Inferior parietal cortex (tissue), 1 donor: ENCODE measurements around the gene INPP4B.
"Not testable (repeated sequence)": the region's sequence is repeated elsewhere in the genome, so short reads cannot be mapped to it uniquely, and the experiment has no call there.

Experiments used
- DNase-seq: peaks from one replicate; pipeline ENCODE4 v3.0.0-alpha.2; 2016; ENCODE audit errors: extremely low spot score

Gene INPP4B

DNA sequence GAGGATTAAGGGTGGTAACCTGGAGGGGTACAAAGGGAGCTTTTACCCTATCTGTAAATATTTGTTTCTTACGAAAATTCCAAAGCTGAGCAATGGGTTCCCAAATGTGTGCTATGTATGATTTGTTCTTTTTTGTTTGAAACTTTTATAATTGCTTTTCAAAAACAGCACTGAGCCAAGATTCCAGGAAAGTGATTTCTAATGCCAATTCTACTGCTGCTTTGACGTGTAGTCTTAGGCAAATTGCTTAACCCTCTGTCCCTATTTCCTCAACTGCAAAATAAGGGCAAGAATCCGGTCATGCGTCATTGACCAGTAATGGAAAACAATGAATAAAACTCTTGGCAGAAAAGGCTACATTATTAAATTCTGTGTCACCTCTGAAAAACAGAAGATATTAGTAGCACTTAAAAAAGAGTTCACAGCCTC lies 755.0 kb downstream of the INPP4B start:
- DNase-seq, result no peak

DNA sequence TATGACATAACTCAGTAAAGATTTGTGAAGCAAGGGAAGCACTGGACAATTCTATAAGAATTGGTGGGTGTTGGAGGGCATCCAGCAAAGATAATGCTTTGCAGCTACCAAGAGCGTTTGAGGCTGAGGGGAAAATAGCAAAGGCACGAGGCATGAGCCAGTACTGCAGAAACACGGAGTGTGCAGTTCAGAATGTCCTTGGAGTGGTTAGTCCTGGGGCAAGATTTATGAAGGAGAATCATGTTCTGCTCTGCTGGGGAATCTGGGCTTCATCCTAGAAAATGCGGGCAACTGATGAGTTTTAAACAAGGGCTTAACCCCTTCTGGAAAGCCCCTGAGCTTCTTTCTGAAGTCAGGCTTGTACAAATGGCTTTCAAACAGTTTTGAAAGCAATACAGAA lies 757.2 kb downstream of the INPP4B start:
- DNase-seq, result no peak

DNA sequence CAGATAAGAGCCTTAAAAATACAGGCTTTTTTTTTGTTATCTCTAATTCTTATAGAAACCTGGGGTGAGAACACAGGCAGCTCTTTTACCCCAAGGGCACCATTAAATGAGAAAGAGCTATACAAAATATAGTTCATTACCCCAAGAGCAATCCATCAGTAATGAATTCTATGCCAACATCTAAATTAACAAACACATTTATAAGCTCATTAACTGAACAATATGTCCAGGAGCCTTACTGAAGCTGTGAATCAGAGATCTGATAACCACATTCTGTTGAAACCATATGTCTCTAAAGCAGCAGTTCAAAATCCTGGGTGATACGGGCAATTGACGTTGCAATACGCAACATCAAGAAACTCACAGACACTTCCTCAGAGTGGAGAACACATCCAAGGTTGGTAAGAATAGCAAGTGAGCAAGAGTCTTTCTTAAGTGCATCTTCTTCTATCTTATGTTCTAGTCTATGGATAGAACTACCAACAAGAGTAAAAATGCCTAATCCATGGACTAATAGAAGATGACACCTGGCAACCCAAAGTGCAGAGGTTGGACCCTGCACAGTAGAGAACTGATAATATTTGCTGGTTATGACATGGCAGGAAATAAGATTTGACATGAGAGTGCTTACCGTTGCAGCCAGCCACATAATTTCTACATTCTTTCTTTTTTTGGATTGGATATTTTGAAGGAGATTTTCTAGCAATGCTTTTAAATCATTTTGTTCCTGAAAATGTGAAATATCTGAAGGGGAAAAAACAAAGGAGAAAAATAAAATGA lies 760.4 kb downstream of the INPP4B start:
- DNase-seq, result no peak

DNA sequence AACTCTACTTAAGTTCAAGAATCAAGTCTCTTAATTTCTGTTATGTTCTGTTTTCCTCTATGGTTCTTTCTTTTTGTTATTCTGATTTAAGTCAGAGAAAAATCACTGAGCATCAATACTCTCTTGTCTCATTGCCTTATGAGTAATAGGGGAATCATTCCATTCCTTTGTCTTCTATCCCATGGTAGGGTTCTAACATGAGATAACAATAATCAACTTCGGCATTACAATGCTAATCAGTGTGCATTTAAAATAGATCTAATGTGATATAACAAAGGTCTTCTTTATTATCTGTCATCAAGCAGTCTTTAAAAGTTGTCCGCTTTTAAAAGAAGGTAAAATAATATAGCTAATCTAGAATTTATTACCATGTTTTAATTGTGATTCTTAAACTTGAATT lies 762.8 kb downstream of the INPP4B start:
- DNase-seq, result no peak

DNA sequence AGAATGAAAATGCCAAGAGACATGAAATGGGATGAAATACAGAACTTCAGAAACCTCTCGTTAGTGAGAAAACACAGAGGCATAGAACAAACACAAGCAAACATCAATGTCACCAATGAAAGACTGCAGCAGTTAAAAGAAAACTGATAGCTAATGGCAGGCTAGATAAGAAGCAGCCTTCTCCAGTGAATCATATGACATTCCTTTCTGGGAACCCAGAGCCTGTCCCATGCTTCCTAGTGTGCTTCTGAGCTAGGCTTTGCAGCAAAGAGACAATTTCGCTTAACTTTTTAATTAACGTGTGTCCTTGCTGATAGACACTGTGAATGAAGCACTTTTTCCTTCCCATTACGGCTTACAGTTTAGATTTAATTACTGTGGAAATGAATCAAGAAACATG lies 765.1 kb downstream of the INPP4B start:
- DNase-seq, result no peak

DNA sequence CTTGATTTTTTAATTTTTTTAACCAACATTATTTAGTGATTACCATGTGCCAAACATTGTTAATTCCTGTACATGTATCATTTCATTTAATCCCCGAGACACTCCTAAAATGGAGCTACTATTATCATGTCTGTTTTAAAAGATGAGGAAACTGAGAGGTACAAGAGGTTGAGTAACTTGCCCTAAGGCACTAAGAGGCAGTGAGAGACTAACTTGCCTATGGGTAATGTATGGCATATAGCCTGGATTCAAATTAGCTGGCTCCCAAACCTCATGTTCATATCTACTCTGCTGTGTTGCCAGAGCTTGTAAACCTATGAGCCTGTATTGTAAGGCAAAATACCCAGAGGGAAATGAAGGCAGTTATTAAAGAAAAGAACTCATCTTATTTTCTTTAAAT lies 766.1 kb downstream of the INPP4B start:
- DNase-seq, result no peak

DNA sequence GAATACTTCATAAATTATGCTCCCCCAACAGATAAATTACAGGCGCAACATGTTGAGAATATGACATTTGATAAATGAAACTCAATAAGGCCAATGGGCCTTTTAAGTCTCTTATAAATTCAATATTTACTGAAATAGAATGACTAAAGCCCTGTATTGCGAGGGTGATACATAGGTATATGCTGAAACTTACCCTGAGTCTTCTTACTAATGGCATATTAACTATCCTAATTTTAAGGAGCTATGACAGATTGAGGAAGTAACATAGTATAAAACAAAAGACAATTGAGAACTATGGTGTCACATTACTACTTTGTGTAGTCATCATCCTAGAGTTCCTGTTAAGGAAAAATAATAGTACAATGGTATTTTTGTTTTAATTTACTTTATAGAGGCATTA lies 769.1 kb downstream of the INPP4B start:
- no peak for DNase-seq

DNA sequence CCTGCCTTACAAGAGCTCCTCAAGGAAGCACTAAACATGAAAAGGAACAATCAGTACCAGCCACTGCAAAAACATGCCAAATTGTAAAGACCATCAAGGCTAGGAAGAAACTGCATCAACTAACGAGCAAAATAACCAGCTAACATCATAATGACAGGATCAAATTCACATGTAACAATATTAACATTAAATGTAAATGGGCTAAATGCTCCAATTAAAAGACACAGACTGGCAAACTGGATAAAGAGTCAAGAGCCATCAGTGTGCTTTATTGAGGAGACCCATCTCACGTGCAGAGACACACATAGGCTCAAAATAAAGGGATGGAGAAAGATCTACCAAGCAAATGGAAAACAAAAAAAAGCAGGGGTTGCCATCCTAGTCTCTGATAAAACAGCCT lies 777.8 kb downstream of the INPP4B start:
- DNase-seq, result not testable (repeated sequence)

DNA sequence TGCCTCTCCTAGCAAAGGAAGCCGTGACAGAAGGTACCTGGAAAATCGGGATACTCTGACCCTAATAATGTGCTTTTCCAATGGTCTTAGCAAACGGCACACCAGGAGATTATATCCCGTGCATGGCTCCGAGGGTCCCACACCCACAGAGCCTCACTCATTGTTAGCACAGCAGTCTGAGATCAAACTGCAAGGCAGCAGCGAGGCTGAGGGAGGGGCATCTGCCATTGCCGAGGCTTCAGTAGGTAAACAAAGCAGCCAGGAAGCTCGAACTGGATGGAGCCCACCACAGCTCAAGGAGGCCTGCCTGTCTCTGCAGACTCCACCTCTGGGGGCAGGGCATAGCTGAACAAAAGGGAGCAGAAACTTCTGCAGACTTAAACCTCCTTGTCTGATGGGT lies 779.5 kb downstream of the INPP4B start:
- not testable (repeated sequence) for DNase-seq

DNA sequence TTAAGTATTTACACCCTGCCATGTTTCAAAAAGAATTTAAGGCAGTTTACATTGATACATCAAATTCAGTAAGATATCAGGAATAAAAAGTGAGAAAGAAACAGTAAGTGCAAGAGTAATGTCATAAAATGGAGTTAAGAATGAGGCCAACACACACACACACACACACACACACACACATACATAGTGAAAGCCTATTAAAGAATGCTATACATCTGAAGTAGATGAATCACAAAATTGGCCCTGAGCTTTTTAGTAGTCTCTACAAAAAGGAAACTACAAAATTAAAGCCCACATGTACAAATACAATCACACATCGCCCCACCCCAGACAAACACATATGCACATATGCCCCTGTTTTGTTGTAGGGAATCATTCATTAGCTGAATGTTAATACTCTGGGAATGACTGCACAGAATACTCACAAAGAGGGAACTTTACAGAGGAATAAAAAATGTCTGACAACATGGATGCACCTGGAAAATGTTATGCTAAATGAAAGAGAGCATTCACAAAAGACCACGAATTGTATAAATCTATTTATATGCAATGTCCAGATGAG lies 780.9 kb downstream of the INPP4B start:
- no peak for DNase-seq

DNA sequence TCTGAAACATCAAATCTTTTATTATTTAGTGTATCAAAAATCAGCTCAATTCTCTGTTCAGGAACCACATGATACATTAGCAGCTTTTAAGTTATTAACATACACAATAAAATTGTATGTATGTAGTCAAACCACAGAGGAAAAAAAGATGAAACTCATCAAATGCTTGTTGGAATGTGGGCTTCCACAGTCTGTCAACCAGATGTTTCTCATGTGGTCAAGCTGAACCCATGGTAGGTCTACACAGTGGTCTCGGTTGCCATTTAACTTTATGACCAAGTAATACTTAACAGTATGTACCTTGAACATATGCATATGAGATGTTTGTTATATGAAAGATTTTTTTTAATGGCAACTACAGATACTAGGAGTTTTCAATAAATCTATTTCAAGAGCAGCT lies 781.9 kb downstream of the INPP4B start:
- DNase-seq, result no peak

DNA sequence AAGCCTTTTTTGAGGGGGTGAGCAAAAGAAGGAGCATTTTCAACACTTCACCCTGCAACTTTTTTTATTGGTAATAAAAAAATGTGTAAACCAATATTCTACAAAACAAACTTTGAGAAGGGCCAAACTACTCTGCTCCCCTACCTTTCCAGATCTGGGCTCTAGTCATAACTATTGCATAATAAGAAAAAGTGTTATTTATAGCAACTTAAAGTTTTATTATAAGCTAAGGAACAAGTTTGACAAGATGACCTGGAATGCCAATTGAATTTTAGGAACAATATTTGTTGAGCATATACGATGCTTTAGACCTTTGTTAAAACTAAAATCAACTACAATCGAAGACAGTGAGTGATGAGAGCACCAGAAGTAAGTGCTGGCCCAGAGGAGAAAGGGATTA lies 800.1 kb downstream of the INPP4B start:
- no peak for DNase-seq

DNA sequence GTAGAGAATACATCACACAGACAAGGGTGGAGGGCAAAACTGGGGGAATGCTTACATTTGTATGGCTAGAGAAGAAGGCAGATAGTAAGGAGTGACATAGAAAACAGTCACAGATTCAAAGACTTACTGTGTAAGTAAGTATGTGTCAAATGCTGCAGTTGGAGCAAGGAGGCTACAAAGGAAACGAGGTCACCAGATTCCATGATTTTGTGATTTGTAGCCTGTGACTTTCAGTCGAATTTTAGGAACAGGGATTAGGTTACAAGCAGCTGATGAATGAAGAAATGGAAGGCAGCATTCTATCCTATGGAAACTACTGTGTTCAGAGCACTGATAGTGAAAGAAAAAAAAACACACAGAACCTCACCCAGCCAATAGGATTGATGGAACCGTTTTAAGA lies 801.8 kb downstream of the INPP4B start:
- DNase-seq, result no peak

DNA sequence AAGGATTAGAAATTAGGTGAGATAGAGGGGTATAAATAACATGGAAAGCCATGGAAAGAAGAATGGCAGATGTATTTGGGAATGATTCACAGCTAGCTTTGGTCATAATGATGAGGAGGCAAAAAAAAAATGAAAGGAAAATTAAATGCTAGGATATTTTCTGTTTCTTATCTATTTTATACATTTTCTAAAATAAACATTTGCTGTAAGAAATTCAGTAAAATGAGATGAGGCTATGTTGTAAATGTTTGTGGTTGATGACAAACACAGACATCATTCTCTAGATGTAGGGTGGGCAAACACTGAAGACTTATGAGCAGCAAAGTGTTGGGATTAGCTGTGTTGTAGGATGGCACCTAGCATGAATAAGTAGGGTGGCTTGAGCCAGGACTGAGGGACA lies 802.6 kb downstream of the INPP4B start:
- no peak for DNase-seq

DNA sequence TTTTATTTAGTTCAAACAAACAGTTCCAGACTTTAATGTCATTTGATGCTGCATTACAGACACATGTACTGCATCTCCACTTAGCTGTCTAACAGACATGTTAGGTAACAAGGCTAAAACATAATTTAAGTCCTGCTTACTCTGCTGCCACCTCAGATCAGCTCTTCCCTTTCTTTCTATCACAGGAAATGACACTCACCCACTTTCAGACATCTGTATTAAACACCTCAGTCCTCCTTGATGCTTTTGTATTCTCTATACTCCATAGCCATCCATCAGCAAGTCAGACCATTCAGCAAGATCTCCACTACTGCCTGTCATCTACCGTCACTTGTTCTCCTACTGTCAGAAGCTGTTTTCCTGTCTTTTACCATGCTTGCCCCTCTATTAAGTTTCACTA lies 804.3 kb downstream of the INPP4B start:
- no peak for DNase-seq

DNA sequence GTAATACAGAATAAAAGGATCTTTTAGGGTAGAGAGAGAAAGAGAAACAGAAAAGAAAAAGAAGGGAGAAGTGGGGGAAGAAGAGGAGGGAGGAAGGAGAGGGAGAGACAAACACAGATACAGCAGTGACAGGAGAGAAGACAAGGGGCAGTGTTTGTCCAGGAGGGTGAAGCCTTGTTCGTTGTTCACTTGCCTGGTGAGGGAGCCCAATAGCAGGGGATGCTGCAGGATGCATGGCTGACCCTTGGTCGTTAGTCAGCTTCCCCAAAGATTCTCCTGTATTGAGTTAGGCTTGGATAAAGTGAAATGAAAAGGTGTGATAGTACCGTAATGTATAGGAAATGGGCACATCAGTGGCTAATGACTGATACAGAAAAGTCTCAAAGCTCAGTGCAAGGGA lies 806.1 kb downstream of the INPP4B start:
- DNase-seq, result no peak

DNA sequence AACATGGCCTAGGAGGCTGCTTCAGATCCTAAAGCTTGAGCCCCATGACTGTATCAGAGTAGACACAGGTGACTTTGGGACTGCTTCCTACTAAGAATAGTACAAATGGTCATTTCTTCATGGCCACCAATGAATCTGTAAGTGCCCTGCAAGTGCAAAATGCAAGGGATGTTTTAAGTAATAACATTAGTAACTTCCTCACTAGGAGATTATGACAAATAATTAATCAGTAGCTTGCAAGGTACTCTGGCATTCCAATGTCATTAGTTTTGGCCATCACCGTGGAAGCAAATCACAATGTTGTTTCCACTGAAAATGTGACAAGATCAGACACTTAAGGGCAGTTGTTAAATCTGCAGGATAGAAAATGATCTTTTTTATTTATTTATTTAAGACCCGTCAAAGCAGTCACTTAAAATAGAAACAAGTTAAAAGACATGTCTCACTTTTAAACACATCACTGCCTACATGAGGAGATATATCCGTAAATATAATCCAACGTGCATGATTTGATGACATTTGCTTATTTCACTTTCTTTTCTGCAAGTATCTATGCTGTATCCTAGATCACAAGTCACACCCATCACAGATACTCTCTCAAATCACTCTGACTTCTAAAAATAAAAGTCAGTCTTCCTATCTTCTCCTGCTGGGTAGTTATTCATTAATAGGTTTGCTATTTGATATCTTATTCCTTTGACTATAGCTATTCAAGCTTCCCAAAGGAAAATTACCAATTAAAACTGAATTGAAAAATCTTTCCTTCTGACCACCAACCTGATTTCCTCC lies 809.1 kb downstream of the INPP4B start:
- DNase-seq, result no peak

DNA sequence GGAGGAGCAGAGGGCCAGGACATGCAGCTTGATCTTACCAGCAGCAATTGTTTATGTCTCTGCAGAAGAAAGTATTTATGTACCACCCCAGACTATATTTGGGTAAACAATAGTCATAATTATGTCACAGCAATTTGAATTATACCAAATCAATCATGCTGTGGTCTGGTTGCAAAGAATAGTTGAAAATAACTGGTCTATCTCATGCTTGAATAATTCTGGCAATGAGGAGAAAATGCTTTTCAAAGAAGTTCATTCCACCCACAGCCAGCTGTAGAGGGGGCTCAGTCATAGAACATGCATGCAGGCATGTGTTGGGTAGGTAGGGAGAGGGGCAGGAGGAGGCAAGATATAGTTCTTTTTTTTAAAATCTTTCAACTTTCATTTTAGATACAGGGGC lies 810.5 kb downstream of the INPP4B start:
- no peak for DNase-seq

DNA sequence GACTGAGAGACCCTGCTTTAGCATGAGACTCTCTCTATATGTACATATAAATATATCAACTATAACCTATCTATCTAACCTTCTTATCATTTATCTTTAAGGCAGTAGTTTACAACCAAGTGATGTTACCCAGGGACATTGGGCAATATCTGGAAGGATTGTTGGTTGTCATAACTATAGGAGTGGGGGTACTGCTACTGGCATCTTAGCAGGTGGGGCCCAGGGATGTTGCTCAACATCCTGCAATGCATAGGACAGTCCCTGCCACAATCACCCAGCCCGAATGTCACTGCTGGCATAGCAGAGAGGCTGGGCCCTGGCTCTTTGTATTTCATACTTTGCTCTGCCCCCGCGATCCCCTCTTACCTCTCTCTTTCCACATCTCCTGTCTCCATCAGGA lies 812.0 kb downstream of the INPP4B start:
- no peak for DNase-seq

DNA sequence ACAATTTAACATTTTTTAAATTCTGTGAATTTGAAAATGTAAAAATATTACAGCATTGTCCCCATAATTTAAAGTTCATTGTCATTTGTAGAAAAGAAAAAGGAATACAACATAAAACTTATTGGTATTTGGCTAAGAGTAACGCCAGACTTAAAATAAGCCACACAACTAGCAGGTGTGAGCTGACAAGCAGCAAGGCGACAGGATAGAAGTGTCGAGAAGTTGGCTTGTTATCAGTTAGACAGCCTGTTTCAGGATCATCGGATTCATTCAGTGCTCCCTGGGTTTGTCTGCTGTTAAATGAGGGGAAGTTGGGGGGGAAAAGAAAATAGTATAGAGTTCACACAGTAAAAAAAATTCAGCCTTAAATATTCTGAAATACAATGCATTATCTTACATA lies 816.1 kb downstream of the INPP4B start:
- no peak for DNase-seq

DNA sequence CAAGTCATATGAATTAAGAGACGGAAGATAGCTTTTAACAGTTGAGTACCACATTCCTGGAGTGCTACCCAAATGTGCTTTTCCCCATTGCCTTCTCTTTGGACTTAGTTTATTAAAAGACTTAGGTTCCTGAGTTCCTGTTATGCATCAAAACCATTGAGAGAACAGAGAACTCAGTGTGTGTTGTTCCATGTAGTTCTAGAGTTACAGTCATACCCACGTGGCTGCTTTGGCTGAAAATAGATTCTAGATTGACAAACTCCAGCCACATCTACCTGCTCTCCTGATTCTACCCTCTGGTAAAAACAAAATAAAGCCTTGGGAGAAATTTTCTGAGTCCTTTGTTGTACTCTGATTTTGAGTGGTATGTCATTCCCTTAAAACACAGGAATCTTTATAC lies 824.3 kb downstream of the INPP4B start:
- DNase-seq, result no peak

DNA sequence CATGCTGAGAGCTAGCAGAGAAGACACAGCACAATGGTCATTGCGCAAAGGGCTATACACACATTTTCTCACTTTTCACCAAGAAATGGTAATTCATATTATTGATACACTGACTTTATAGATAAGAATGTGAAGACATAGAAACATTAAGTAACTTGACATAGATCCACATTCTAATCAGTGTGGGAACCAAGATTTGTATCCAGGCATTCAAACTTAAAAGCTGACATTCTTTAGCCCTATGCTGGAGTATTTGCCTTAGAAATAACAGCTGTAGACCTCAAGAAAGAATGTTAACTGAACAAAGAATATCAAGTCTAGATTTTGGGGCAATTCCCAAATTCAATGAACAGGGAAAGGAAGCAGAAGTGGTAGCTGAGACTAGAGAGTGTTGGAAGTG lies 824.9 kb downstream of the INPP4B start:
- no peak for DNase-seq

DNA sequence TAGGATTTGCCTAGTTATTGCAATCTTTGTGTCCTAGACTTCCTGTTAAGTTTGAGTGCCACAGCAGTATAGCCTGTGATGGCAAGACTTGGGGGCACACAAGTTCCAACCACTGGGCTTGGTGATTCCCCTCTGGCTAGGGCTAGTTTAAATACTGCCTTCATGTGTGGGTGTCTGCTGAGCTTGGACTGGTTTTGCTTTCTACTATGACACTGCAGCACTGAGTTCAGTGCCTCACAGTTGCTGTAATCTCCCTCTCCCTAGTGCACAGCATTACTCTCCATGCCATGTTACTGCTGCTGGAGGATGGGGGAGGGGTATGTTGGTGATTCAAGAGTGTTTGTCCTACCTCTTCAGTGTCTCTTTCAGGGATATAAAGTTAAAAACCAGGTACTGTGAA lies 830.1 kb downstream of the INPP4B start:
- no peak for DNase-seq
